ENCODE results near the gene BACH1.
"Not testable (repeated sequence)": the region's sequence is repeated elsewhere in the genome, so short reads cannot be mapped to it uniquely, and the experiment has no call there.

BACH1 gene

GRCh38 chr21:29332461-29333362, 34.0 kb downstream of the BACH1 start:
- intact Hi-C loops (cut with DNase I), result no loop called here
- DNase-seq, result no peak

- intact Hi-C loops (cut with DNase I), result no loop called here
- no peak for DNase-seq
Observed at GRCh38 chr21:29333406-29333805, 34.7 kb downstream of the BACH1 start.

- DNase-seq, result no peak
Observed at GRCh38 chr21:29334717-29335428, 36.2 kb downstream of the BACH1 start.

GRCh38 chr21:29335720-29336119, 37.0 kb downstream of the BACH1 start:
- DNase-seq, result no peak
- intact Hi-C loops (cut with DNase I), result no loop called here

More at GRCh38 chr21:29334717-29335428, 36.2 kb downstream of the BACH1 start:
- intact Hi-C loops (cut with DNase I), result no loop called here

- intact Hi-C loops (cut with DNase I), result no loop called here
- no peak for DNase-seq
Observed at GRCh38 chr21:29338256-29338655, 39.5 kb downstream of the BACH1 start.

- no peak for DNase-seq
- intact Hi-C loops (cut with DNase I), result no loop called here
Observed at GRCh38 chr21:29340228-29340627, 41.5 kb downstream of the BACH1 start.

GRCh38 chr21:29342363-29342957, 43.7 kb downstream of the BACH1 start:
- DNase-seq, result peak in 12 of 42 donors; percentile 8 to 59 (median 24)
- intact Hi-C loops (cut with DNase I), result no loop called here

- DNase-seq, result no peak
- intact Hi-C loops (cut with DNase I), result no loop called here
Observed at GRCh38 chr21:29343519-29343918, 44.8 kb downstream of the BACH1 start.

- no peak for DNase-seq
- intact Hi-C loops (cut with DNase I), result no loop called here
Observed at GRCh38 chr21:29346281-29346680, 47.6 kb downstream of the BACH1 start.

- no peak for DNase-seq
- intact Hi-C loops (cut with DNase I), result no loop called here
Observed at GRCh38 chr21:29346771-29347170, 48.0 kb downstream of the BACH1 start.

- DNase-seq, result no peak
- intact Hi-C loops (cut with DNase I), result no loop called here
Observed at GRCh38 chr21:29347274-29347681, 48.6 kb downstream of the BACH1 start.

- intact Hi-C loops (cut with DNase I), result no loop called here
Observed at GRCh38 chr21:29349702-29350101, 51.0 kb downstream of the BACH1 start.

GRCh38 chr21:29350246-29350779, 51.6 kb downstream of the BACH1 start:
- intact Hi-C loops (cut with DNase I), result no loop called here
- DNase-seq, result no peak

More at GRCh38 chr21:29349702-29350101, 51.0 kb downstream of the BACH1 start:
- no peak for DNase-seq

- DNase-seq, result no peak
- intact Hi-C loops (cut with DNase I), result no loop called here
Observed at GRCh38 chr21:29351691-29352090, 53.0 kb downstream of the BACH1 start.

GRCh38 chr21:29355043-29355710, 56.5 kb downstream of the BACH1 start:
- DNase-seq; intact Hi-C loops (cut with DNase I): not testable (repeated sequence)

- intact Hi-C loops (cut with DNase I); DNase-seq: not testable (repeated sequence)
Observed at GRCh38 chr21:29356291-29356690, 57.6 kb downstream of the BACH1 start.

GRCh38 chr21:29356810-29357209, 58.1 kb downstream of the BACH1 start:
- intact Hi-C loops (cut with DNase I); DNase-seq: not testable (repeated sequence)

GRCh38 chr21:29359718-29360117, 61.0 kb downstream of the BACH1 start:
- intact Hi-C loops (cut with DNase I), result loop anchor here (10.0 kb wide), 1 partner anchor 195 kb away; no protein-coding TSS in a partner anchor
- no peak for DNase-seq
